Measurements from ENCODE around the gene TEX55. TPM values are rescaled to one million over a fixed set of nuclear protein-coding genes. Genes with fewer than 3 reads are reported as not detected.
A peak's percentile ranks its signal among the peaks of the same experiment; 100 is the strongest.

TEX55 gene
- total and polyA plus RNA-seq, 7 experiments from 2014 or later, result not detected

- Histone ChIP-seq H3K27ac (ENCODE audit: low read depth, low read length) (no peak overlapping the region), H3K9me3 (ENCODE audit: control insufficient read depth in 2 of 3, low read length in 3 of 3) (no peaks in the 10 kb centered on the region), H3K4me3 (ENCODE audit: low read length) (no peak overlapping the region), H3K36me3 (ENCODE audit: control insufficient read depth in 2 of 3, insufficient read depth in 3 of 3, low read length in 3 of 3) (no peaks in the 10 kb centered on the region), H3K27me3 (ENCODE audit: control insufficient read depth in 2 of 2, insufficient read depth in 2 of 2, low read length in 2 of 2) (no peaks in the 10 kb centered on the region), H3K4me1 (ENCODE audit: control insufficient read depth in 2 of 2, insufficient read depth in 2 of 2, low read length in 2 of 2) (no peaks in the 10 kb centered on the region)
- intact Hi-C loops (cut with micrococcal nuclease), result no loop called here
- ChIA-PET POLR2A (no interaction called here), CTCF (no interaction called here)
- Mint-ChIP-seq H3K9me3 (peaks cover 0 to 2% (median 0%) of the 10 kb centered on the region in 11 donors), H3K27me3 (peaks cover 0 to 7% (median 0%) of the 10 kb centered on the region in 5 donors), H3K36me3 (no peaks in the 10 kb centered on the region), H3K27ac (no peak overlapping the region), H3K4me3 (no peak overlapping the region), H3K4me1 (peaks cover 0 to 5% (median 0%) of the 10 kb centered on the region in 7 donors)
- ATAC-seq (no peak), DNase-seq (no peak)
Measured at GRCh38 chr3:119170821-119171220, 24.9 kb downstream of the TEX55 start.

- Mint-ChIP-seq H3K4me1 (peaks cover 0 to 5% (median 0%) of the 10 kb centered on the region in 7 donors), H3K9me3 (peaks cover 0 to 2% (median 0%) of the 10 kb centered on the region in 11 donors), H3K27me3 (peaks cover 0 to 20% (median 0%) of the 10 kb centered on the region in 5 donors), H3K27ac (peak within 1 kb of the TSS in 2 of 9 donors; percentile 4 to 16), H3K4me3 (peak within 1 kb of the TSS in 1 of 10 donors; percentile 32), H3K36me3 (no peaks in the 10 kb centered on the region)
- no peak within 1 kb of the TSS for H3K4me3 ChIP-seq (ENCODE audit: low read length)
- peak in 2 of 9 donors; percentile 8 to 11 for DNase-seq
- ATAC-seq, result peak; percentile 46
- no peaks in the 10 kb centered on the region for H3K36me3 ChIP-seq (ENCODE audit: control insufficient read depth in 2 of 3, insufficient read depth in 3 of 3, low read length in 3 of 3)
- no peaks in the 10 kb centered on the region for H3K27me3 ChIP-seq (ENCODE audit: control insufficient read depth in 2 of 2, insufficient read depth in 2 of 2, low read length in 2 of 2)
- POLR2A ChIA-PET, result no interaction called here
- no peak within 1 kb of the TSS for H3K27ac ChIP-seq (ENCODE audit: low read depth, low read length)
- intact Hi-C loops (cut with micrococcal nuclease), result no loop called here
- CTCF ChIA-PET, result no interaction called here
- H3K4me1 ChIP-seq (ENCODE audit: control insufficient read depth in 2 of 2, insufficient read depth in 2 of 2, low read length in 2 of 2), result no peaks in the 10 kb centered on the region
- no peaks in the 10 kb centered on the region for H3K9me3 ChIP-seq (ENCODE audit: control insufficient read depth in 2 of 3, low read length in 3 of 3)
Measured at GRCh38 chr3:119173325-119173724, 27.4 kb downstream of the TEX55 start, which contains the start of gene UPK1B. Gene UPK1B, plus strand, starts transcription at chr3:119173598. Its CDS starts 13,144 bp downstream, at chr3:119186742.

GRCh38 chr3:119175872-119176756 lies 30.1 kb downstream of the TEX55 start:
- POLR2A ChIA-PET, result no interaction called here
- CTCF ChIA-PET, result no interaction called here
- DNase-seq, result no peak

GRCh38 chr3:119176778-119177177 lies 30.8 kb downstream of the TEX55 start:
- Histone ChIP-seq H3K9me3 (ENCODE audit: control insufficient read depth in 2 of 3, low read length in 3 of 3) (no peaks in the 10 kb centered on the region), H3K4me1 (ENCODE audit: control insufficient read depth in 2 of 2, insufficient read depth in 2 of 2, low read length in 2 of 2) (no peaks in the 10 kb centered on the region), H3K36me3 (ENCODE audit: control insufficient read depth in 2 of 3, insufficient read depth in 3 of 3, low read length in 3 of 3) (no peaks in the 10 kb centered on the region), H3K27me3 (ENCODE audit: control insufficient read depth in 2 of 2, insufficient read depth in 2 of 2, low read length in 2 of 2) (no peaks in the 10 kb centered on the region), H3K27ac (ENCODE audit: low read depth, low read length) (no peak overlapping the region), H3K4me3 (ENCODE audit: low read length) (no peak overlapping the region)
- peaks cover 0 to 2% (median 0%) of the 10 kb centered on the region in 11 donors for H3K9me3 Mint-ChIP-seq
- ATAC-seq, result no peak
- H3K4me1 Mint-ChIP-seq, result peaks cover 0 to 5% (median 0%) of the 10 kb centered on the region in 7 donors
- intact Hi-C loops (cut with micrococcal nuclease), result no loop called here
- H3K36me3 Mint-ChIP-seq, result no peaks in the 10 kb centered on the region
- ChIA-PET POLR2A (no interaction called here), CTCF (interaction anchor here (0.8 kb wide), 1 partner anchor 22 kb away, joined by 3 read pairs; no protein-coding TSS in a partner anchor)
- H3K27ac Mint-ChIP-seq, result no peak overlapping the region
- no peak for DNase-seq
- no peak overlapping the region for H3K4me3 Mint-ChIP-seq
- peaks cover 0 to 28% (median 0%) of the 10 kb centered on the region in 5 donors for H3K27me3 Mint-ChIP-seq

More at GRCh38 chr3:119175872-119176756, 30.1 kb downstream of the TEX55 start:
- Histone ChIP-seq H3K36me3 (ENCODE audit: control insufficient read depth in 2 of 3, insufficient read depth in 3 of 3, low read length in 3 of 3) (no peaks in the 10 kb centered on the region), H3K4me1 (ENCODE audit: control insufficient read depth in 2 of 2, insufficient read depth in 2 of 2, low read length in 2 of 2) (no peaks in the 10 kb centered on the region), H3K27ac (ENCODE audit: low read depth, low read length) (no peak overlapping the region), H3K9me3 (ENCODE audit: control insufficient read depth in 2 of 3, low read length in 3 of 3) (no peaks in the 10 kb centered on the region), H3K4me3 (ENCODE audit: low read length) (no peak overlapping the region), H3K27me3 (ENCODE audit: control insufficient read depth in 2 of 2, insufficient read depth in 2 of 2, low read length in 2 of 2) (no peaks in the 10 kb centered on the region)
- peaks cover 0 to 28% (median 0%) of the 10 kb centered on the region in 5 donors for H3K27me3 Mint-ChIP-seq
- H3K27ac Mint-ChIP-seq, result peak overlapping the region in 2 of 9 donors; percentile 10 to 29
- ATAC-seq, result no peak
- H3K9me3 Mint-ChIP-seq, result peaks cover 0 to 2% (median 0%) of the 10 kb centered on the region in 11 donors
- intact Hi-C loops (cut with micrococcal nuclease), result no loop called here
- peaks cover 0 to 5% (median 0%) of the 10 kb centered on the region in 7 donors for H3K4me1 Mint-ChIP-seq
- H3K36me3 Mint-ChIP-seq, result no peaks in the 10 kb centered on the region
- H3K4me3 Mint-ChIP-seq, result no peak overlapping the region

GRCh38 chr3:119177321-119177720 lies 31.4 kb downstream of the TEX55 start:
- Mint-ChIP-seq H3K36me3 (no peaks in the 10 kb centered on the region), H3K4me1 (peaks cover 0 to 5% (median 0%) of the 10 kb centered on the region in 7 donors), H3K27ac (no peak overlapping the region), H3K27me3 (peaks cover 0 to 28% (median 0%) of the 10 kb centered on the region in 5 donors), H3K4me3 (no peak overlapping the region), H3K9me3 (peaks cover 0 to 2% (median 0%) of the 10 kb centered on the region in 11 donors)
- no peak overlapping the region for H3K27ac ChIP-seq (ENCODE audit: low read depth, low read length)
- no peak overlapping the region for H3K4me3 ChIP-seq (ENCODE audit: low read length)
- no peaks in the 10 kb centered on the region for H3K4me1 ChIP-seq (ENCODE audit: control insufficient read depth in 2 of 2, insufficient read depth in 2 of 2, low read length in 2 of 2)
- H3K36me3 ChIP-seq (ENCODE audit: control insufficient read depth in 2 of 3, insufficient read depth in 3 of 3, low read length in 3 of 3), result no peaks in the 10 kb centered on the region
- H3K27me3 ChIP-seq (ENCODE audit: control insufficient read depth in 2 of 2, insufficient read depth in 2 of 2, low read length in 2 of 2), result no peaks in the 10 kb centered on the region
- no peaks in the 10 kb centered on the region for H3K9me3 ChIP-seq (ENCODE audit: control insufficient read depth in 2 of 3, low read length in 3 of 3)
- intact Hi-C loops (cut with micrococcal nuclease), result no loop called here
- no peak for ATAC-seq
- CTCF ChIA-PET, result interaction anchor here (0.8 kb wide), 1 partner anchor 22 kb away, joined by 3 read pairs; no protein-coding TSS in a partner anchor
- DNase-seq, result no peak
- POLR2A ChIA-PET, result no interaction called here

GRCh38 chr3:119181765-119182164 lies 35.8 kb downstream of the TEX55 start:
- ATAC-seq (no peak), DNase-seq (no peak)
- Histone ChIP-seq H3K4me1 (ENCODE audit: control insufficient read depth in 2 of 2, insufficient read depth in 2 of 2, low read length in 2 of 2) (no peaks in the 10 kb centered on the region), H3K27me3 (ENCODE audit: control insufficient read depth in 2 of 2, insufficient read depth in 2 of 2, low read length in 2 of 2) (no peaks in the 10 kb centered on the region), H3K4me3 (ENCODE audit: low read length) (no peak overlapping the region), H3K9me3 (ENCODE audit: control insufficient read depth in 2 of 3, low read length in 3 of 3) (no peaks in the 10 kb centered on the region), H3K36me3 (ENCODE audit: control insufficient read depth in 2 of 3, insufficient read depth in 3 of 3, low read length in 3 of 3) (no peaks in the 10 kb centered on the region), H3K27ac (ENCODE audit: low read depth, low read length) (no peak overlapping the region)
- Mint-ChIP-seq H3K27ac (no peak overlapping the region), H3K27me3 (peaks cover 0 to 15% (median 0%) of the 10 kb centered on the region in 5 donors), H3K4me1 (peaks cover 0 to 7% (median 0%) of the 10 kb centered on the region in 7 donors), H3K9me3 (peaks cover 0 to 2% (median 0%) of the 10 kb centered on the region in 11 donors), H3K36me3 (no peaks in the 10 kb centered on the region), H3K4me3 (no peak overlapping the region)
- POLR2A ChIA-PET, result no interaction called here
- intact Hi-C loops (cut with micrococcal nuclease), result no loop called here
- CTCF ChIA-PET, result no interaction called here
